PC-3 (cell line): ENCODE results near the gene SPHK2.
"Not testable (repeated sequence)": the region's sequence is repeated elsewhere in the genome, so short reads cannot be mapped to it uniquely, and the experiment has no call there.

Source experiments
- EZH2 ChIP-seq: fragments of 300-600 bp; sonication (generic); IDR thresholded peaks from one replicate; pipeline ENCODE4 v1.6.1; 2017; ENCODE audit warnings: antibody characterized with exemption, mild to moderate bottlenecking, low read length; ENCODE audit not compliant: unreplicated experiment
- EZH2phosphoT487 ChIP-seq: fragments of 300-600 bp; sonication (generic); IDR thresholded peaks from 2 replicates; pipeline ENCODE4 v1.6.1; 2018; ENCODE audit warnings: mild to moderate bottlenecking, antibody characterized with exemption, low read length, borderline replicate concordance
- TF ChIP-seq, protein P1 (sequence below): fragments of 300-600 bp; sonication (generic); conservative IDR thresholded peaks from 2 replicates; pipeline ENCODE4 v1.5.1; 2017; ENCODE audit warnings: antibody characterized with exemption, low read depth, mild to moderate bottlenecking, low read length

DNA sequence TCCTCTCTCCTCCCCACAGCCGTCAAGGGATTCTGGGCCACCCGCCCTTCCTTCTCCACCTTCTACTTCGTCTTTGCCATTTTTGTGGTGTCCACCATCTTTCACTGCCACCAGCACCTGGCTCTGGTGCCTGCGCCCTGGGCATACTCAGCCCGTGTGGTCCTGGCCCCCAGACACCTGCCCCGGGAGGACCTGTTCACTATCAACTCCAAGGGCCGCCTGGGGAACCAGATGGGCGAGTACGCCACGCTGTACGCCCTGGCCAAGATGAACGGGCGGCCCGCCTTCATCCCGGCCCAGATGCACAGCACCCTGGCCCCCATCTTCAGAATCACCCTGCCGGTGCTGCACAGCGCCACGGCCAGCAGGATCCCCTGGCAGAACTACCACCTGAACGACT lies 60.7 kb downstream of the SPHK2 start:
- not testable (repeated sequence) for TF ChIP-seq EZH2, EZH2phosphoT487
- TF ChIP-seq, protein P1, sequence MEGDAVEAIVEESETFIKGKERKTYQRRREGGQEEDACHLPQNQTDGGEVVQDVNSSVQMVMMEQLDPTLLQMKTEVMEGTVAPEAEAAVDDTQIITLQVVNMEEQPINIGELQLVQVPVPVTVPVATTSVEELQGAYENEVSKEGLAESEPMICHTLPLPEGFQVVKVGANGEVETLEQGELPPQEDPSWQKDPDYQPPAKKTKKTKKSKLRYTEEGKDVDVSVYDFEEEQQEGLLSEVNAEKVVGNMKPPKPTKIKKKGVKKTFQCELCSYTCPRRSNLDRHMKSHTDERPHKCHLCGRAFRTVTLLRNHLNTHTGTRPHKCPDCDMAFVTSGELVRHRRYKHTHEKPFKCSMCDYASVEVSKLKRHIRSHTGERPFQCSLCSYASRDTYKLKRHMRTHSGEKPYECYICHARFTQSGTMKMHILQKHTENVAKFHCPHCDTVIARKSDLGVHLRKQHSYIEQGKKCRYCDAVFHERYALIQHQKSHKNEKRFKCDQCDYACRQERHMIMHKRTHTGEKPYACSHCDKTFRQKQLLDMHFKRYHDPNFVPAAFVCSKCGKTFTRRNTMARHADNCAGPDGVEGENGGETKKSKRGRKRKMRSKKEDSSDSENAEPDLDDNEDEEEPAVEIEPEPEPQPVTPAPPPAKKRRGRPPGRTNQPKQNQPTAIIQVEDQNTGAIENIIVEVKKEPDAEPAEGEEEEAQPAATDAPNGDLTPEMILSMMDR, result not testable (repeated sequence)
